NCI-H1048 (cell line): ENCODE measurements around the gene BACE2.
"Not testable (repeated sequence)": the region's sequence is repeated elsewhere in the genome, so short reads cannot be mapped to it uniquely, and the experiment has no call there.

Experiments used
- DNase-seq: peaks from one replicate; lab custom pipeline; 2025; lab: John Stamatoyannopoulos, UW

The BACE2 gene

DNA sequence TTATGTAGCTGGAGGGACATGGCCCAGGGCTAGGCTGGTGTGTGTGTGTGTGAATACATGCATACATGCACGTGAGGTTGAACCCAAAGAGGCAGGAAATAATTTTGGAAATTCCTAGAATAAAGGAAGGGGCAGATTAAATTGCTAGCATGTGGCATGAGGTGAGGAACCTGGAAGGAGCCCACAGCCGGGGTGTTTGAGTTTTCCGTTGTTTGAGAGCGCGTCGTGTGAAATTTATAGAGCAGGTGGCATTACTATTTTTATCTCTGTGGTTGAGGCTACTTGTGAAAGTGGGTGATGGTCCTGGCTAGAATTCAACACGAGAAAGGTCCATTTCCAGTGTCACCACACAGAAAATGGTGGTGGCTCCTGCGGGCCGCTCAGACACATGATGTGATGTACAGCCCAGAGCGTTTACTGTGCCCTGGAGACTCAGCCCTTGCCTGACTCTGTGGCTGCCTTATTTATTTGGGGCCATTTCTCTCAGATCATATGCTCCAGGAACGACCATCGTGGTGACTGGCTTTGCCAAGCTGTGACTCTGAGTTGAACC is 48.0 kb downstream of the BACE2 start:
- no peak for DNase-seq

DNA sequence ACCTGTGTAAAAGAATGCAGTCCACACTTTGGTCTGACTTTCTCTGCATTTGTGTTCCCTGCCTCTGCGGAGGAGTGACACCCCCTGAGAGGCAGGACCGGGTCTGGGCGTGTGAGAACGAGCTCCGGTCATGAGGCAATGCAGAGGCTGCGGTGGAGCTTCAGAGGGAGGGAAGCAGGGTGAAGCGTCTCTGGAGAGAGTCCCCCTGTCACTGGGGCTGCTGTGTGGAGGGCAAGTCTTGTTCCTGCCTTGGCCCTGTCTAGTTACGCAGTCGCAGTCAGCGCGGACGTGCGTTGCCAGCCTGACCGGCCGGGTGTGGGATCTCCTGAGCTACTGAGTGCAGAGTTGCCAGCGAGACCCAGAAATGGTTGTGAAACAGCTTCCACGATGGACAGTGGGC is 48.5 kb downstream of the BACE2 start:
- no peak for DNase-seq

DNA sequence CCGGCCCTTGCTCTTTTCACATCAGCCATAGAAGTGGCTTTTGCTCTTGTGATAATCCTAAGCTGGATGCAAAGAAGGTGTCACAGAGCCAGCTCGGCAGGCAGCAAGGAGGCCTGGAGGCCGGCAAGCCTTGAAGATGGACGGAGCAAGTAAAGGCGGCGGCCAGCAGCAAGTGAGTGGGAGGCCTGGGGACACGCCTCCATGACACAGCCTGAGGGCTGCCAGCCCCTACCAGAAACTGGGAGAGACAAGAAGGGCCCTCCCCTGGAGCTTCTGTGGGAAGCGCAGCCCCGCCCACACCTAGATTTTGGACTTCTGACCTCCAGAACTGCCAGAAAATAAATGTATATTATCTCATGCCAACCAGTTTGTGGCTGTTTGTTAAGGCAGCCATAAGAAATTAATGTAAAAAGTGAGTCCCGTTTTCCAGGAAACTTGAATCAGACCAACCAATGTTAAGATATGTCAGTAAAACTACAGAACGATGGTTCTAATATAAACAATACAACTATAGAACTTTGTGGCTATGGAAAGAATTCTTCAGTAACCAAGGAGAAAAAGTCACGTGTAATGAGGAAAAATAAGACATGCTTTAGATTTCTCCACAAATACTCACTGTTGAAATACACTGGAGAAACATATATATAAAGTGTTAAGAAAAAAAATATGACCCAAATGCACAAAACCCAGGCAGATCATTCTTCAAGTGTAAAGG is 49.9 kb downstream of the BACE2 start:
- no peak for DNase-seq

DNA sequence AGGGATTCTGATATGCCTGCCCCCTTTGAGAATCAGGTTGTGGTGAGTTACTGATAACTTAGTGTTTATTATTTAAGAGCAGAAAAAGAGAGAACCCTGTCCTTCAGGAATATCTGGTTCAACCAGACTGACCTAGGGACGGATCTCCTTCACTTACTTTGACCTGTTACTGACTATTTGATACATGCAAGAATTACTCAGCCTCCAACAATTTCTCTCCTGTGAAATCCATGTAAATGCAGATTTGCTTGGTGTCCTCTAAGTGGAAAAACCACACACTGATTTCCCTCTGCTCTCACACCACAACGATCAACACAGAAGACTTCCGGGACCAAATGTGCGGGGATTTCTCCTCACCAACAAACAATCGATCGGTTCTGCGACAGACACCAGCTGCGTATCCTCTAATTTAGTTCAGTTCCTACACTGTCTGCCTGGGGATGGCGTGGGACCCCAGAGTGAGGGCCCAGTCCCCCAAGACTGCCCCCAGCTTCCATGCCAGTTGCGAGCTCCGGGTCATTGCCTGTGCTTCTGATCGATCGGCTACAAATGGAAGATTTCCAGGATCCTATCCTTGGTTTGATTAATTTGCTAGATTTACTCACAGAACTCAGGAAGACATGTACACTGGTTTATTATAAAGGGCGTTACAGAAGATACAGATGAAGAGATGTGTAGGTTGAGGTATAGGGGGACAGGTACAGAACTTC is 51.7 kb downstream of the BACE2 start:
- DNase-seq, result no peak

DNA sequence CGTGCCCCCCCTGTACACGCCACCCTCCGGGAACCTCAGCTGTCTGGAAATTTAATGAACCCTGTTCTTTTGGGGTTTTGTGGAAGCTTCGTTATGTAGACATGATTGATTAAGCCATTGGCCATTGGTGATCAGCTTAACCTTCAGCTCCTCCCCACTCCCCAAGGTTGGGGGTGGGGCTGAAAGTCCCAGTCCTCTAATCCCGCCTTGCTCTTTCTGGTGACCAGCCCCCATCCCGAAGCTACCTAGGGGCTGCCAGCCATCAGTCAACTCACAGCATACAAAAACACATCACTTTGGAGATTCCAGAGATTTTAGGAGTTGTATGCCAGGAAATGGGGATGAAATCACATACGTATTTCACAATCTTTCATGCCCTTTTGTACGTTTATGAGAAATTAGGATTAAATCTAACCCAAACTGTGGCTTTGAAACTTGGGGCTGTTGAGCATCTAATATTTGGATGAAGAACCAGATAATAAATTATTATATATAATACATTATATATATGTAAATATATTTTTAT is 52.3 kb downstream of the BACE2 start:
- no peak for DNase-seq

DNA sequence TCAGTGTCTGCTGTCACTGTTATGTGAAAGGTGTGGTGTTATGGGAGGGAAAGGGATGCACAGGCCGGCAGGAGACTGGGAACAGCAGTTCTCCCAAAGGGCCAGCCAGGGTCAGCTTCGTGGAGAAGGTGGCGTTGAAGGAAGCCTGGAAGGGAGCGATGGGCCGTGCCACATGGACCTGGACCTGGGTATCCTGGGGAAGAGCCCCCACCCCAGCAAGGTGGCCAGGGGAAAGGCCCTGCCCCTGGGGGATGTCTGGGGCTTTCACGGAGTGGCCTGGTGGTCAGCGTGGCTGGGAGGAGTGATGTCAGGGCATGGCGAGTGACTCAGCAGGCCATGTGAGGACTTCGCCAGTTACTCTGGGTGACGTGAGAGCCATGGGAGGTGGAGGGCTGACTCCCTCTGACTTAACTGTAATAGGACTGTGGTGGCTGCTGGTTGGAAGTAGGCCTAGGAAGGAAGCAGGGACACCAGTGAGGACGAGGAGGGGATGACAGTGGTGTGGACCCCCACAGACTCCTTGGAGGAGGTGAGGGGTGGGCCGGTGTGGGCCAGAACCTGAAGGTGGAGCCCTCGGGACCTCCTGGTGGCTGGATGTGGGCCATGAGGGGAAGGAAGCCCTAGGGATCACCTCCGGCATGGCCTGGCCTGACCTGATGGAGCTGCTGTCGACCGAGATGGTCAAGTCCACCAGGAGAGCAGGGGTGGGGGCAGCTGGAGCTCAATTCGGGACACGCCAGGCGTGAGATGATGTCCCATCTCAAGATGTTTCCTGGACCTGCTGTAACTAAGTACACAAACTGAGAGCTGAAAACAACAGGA is 54.5 kb downstream of the BACE2 start:
- DNase-seq, result no peak

DNA sequence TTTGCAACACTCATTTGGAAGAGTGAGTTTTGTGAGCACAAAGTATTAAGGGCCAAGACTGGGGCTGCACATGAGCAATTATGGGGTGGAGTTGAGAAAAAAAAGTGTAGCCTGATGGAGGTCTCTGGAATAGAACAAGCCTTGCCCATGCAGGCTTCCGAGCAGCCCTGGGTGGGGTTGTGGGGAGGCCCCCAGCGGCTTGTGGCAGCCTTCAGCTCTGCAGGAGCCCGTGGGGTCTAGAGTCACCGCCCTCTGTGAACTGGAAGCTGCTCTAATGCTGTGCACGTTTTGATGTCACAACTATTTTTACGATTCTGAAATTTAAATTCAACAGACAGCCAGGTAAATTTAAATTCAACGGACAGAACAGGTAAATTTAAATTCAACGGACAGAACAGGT is 58.9 kb downstream of the BACE2 start:
- DNase-seq, result no peak

DNA sequence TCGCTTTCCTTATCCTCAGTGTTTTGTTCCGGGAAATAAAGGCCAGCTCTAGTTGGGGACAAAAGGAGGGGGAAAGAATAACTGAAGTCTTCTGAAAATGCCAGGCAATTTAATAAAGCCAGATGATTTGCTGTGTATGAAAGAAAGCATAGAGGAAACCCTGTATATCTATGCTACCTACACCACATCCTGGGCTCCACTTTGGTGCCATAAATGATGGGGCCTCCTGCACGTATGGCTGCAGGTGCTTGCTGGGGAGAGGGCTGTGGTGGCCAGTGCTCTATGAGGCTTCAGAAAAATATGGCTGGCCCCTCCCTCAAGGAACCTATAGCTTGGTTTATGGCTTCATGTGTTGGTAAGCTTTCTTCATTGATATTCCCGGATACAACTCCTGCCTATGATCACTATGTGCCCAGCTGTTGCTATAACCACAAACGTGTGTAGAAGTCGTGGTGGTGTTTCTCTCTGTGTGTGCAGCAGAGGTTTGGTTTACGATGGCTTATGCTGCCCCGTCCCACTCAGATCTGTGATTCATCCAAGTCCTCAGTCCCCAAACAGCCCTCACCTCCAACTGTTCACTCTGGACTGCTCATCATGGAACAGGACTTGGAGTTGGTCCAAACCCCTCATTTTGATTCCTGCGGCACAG is 59.5 kb downstream of the BACE2 start:
- no peak for DNase-seq

DNA sequence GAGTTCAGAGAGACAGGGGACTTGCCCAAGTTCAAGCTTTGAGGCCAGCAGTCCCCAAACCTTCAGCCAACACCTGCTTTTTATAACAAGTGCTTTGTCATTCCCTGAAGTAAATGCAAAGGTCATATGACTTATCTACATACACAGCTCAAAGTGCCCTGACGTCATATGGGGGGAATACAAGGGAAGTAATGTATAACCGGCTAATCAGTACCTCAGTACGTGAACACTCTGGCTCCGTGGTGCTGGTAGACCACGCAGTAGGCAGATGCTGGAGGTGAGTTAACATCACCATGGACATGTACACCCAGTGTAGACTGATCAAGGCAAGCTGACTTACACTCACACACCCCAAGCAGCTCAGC is 60.0 kb downstream of the BACE2 start:
- DNase-seq, result no peak

DNA sequence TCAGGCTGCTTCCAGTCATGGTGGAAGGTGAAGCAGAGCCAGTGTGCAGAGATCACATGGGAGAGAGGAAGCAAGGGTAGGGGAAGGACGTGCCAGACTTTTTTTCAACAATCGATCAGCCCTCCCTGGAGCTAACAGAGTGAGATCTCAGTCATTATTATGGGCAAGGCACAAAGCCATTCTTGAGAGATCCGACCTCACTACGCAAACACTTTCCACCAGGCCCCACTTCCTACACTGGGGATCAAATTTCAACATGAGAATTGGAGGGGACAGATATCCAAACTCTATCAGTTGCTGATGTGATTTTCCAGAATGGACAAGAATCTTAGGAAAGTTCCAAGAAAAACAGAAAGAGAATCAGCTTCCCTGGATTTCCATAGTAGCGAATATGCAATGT is 60.5 kb downstream of the BACE2 start:
- no peak for DNase-seq

DNA sequence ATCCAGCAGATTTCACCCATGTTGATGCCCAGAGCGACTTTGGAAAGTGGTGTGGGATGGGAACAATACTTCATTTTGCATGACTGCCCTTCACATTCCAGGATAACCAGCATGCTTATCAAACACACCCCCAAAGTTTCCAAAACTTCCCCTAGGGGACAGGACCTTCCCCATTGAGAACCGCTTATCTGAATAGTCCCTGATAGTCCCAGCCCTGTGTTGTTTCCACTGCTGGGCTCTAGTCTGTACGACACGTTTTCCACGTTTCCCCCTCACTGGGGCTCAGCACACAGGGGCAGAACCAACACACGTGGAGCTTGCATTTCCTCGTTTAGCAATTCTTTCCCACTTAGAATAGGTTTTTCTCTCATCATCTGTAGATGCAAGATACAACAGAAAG is 61.0 kb downstream of the BACE2 start:
- no peak for DNase-seq

DNA sequence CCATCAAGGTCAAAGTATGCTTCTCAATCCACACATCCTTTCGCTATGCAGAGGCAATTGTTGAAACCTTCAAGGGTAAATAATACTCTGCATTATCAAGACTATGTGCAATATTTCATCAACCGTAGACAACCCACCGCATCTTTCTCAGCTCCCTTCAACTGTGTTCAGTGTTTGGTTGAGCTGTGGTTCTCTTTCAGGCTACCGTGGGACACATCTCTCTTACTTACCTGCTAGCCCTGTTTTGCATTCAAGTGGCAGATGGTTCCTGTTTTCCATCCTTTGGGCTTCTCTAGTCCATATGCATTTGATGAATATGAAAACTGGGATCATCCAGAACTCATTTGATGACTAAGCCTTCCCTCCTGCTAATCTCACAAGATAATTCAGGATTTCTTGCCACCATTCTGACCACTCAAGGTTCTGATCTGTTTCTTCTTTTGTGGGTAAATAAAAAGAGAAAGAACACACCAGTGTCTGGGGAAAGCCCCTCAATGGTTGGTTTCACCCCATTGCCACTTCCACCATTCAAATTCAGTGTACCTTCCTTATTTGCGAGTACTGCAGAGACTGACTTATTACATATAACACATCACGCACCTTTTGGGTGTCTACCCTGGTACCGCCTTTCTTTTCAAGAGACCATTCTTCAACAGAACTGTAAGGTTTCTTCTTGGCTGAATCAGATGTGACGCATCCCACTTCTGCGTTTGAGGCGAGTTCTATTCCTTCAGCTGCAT is 61.7 kb downstream of the BACE2 start:
- DNase-seq, result no peak

DNA sequence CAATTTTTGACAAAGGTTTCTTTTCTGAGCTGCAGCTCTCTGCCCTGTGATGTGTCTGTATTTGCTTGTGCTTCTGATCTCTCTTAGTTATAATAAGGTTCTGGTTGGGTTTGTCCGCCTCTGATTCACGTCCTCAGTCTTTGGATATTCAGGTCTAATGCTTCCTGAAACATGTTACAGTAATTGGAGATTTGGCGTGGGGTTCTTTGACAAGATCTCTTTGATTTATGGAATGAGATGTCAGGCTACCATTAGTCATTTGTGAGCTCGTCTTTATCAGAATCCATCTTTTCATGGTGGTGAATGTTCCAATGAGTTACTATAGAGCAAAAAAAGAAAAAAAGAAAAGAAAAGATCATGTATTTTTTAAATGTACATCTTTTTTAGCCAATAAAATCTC is 62.5 kb downstream of the BACE2 start:
- DNase-seq, result no peak

DNA sequence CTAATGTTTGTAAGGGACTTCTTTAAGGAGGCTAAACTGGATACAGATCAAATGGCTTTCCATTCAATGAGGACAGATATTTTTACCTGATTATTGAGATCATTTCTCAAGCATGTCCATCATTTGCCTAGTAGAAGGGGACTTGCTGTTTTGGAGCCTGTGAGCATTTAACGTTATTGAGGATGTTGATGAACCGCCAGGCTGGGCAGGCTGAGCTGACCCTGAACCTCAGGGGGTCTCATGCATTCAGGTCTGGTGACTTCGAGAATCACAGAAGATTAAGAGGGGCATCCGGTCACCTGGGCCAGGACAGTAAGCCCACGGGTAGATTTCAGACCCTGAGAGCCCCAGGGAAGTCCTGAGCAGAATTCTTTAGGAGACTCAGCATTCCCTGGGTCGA is 63.1 kb downstream of the BACE2 start:
- DNase-seq, result no peak

DNA sequence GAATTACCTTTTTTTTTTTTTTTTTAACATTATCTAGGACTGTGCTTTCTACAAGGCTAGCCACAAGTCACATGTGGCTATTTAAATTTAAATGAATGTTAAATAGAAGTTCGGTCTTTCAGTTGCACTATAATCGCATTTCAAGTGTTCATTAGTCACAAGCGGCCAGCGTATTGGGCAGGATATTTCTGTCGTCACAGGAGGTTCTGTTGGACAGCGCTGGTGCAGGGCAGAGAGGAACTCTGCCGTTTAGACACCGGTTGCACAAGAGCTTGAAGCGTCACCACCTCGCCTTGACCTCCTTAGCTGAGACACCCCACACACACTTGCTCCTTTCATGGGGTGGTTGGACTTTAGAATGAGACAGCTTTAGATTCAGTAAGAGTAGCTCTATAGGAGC is 64.1 kb downstream of the BACE2 start:
- DNase-seq, result no peak

DNA sequence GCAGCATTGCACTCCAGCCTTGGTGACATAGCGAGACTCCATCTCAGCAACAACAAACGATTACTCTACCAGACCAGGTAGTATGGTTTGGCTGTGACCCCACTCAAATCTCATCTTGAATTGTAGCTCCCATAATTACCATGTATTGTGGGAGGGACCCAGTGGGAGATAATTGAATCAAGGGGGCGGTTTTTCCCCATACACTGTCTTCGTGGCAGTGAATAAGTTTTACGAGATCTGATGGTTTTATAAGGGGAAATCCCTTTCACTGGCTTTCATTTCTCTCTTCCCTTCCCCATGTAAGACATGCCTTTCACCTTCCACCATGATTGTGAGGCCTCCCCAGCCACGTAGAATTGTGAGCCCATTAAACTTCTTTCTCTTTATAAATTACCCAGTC is 66.0 kb downstream of the BACE2 start:
- DNase-seq, result no peak

DNA sequence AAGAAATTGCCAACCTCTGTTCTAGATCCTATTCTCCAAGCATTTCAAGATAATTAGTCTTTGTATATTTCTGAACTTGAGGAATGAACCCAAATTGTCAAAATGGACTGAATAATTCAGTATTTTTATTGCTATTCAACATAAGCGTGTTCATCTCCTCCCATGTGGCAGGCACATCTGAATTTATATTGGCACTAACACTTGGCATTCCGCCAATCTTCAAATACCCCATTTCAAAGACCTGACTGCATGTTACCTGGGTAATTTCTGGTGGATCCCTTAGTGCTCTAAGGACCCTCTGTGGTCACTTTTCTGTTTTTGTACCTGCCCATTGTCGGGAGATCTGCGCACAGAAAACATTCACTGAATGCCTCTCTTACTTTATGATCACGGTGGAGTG is 66.6 kb downstream of the BACE2 start:
- DNase-seq, result no peak

DNA sequence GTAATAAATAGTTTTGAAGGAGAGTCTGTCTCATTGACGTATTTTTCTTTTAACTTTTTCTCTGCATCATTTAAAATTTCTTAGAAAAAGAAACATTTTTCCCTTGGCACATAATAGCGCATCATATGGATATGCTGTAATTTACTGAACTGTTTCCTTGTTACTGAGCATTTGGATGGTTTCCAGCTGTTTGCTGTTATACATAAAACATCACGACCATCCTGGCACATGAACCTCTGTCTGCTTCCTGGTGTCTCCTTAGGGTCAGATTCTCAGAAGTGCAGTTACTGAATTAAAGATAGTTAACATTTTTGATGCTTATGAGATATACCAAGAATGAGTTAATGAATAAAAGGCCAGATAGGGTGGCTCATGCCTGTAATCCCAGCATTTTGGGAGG is 67.2 kb downstream of the BACE2 start:
- DNase-seq, result no peak

DNA sequence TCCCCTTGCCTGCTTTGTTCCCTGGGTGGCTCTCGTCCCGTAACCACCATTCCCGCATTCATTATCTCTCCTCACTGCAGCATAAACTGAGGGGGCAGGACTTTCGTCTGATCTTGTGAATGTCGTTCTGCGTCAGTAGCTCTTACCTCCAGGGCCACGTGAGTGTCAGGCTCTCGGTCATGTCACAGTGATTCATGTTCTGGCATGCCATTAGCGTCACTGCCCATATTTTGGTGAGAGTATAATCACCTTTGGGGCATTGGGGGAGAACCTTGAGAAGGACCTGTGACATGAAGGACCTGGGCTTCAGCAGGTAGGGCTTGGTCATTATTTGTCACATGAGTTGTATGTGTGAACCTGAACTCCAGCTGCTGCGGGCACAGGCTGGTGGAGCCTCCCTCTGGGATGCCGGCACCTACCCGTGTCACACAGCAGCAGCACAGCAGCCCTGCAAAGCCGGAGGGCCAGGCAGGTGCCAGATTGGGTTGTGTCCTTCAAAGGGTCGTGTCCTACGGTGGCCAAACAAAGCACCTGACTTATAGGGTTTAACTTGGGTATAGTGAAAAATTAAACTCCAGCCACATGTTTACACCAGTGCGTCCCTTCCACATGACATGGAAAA is 68.5 kb downstream of the BACE2 start:
- DNase-seq, result no peak

DNA sequence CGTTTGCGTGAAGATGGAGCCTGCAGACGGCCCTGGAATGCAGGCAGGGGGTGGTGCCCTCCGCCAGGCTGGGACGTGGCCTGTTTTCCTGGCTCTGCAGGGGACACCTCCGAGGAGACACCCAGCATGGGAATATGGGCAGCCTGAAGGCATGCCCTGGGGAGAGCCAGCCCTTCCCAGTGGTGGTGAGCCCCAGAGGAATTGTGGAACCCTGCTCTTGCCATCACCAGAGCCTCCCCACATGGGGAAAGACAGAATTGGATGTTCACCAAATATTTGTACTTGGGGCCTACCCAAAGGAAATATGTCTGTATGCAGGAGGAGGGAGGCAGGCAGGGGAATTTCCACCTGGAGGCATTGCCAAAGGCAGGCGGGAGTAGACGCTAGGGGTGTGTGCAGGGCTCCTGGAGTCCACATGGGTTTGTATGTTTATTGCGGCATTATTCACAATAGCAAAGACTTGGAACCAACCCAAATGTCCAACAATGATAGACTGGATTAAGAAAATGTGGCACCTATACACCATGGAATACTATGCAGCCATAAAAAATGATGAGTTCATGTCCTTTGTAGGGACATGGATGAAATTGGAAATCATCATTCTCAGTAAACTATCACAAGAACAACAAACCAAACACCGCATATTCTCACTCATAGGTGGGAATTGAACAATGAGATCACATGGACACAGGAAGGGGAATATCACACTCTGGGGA is 70.3 kb downstream of the BACE2 start:
- not testable (repeated sequence) for DNase-seq
